Tracheal epithelial cell (primary cell): ENCODE data around the gene NCAPG. TPM values are rescaled to one million over a fixed set of nuclear protein-coding genes. Genes with fewer than 3 reads are reported as not detected.

Experiments
- total RNA-seq: library from RNA; depleted of rRNA; stranded (reverse); fragments of >200 nt; gene quantifications from 2 replicates; pipeline ENCODE4 v1.2.1, GENCODE V29; 2014

NCAPG gene, protein sequence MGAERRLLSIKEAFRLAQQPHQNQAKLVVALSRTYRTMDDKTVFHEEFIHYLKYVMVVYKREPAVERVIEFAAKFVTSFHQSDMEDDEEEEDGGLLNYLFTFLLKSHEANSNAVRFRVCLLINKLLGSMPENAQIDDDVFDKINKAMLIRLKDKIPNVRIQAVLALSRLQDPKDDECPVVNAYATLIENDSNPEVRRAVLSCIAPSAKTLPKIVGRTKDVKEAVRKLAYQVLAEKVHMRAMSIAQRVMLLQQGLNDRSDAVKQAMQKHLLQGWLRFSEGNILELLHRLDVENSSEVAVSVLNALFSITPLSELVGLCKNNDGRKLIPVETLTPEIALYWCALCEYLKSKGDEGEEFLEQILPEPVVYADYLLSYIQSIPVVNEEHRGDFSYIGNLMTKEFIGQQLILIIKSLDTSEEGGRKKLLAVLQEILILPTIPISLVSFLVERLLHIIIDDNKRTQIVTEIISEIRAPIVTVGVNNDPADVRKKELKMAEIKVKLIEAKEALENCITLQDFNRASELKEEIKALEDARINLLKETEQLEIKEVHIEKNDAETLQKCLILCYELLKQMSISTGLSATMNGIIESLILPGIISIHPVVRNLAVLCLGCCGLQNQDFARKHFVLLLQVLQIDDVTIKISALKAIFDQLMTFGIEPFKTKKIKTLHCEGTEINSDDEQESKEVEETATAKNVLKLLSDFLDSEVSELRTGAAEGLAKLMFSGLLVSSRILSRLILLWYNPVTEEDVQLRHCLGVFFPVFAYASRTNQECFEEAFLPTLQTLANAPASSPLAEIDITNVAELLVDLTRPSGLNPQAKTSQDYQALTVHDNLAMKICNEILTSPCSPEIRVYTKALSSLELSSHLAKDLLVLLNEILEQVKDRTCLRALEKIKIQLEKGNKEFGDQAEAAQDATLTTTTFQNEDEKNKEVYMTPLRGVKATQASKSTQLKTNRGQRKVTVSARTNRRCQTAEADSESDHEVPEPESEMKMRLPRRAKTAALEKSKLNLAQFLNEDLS
- total RNA-seq = 0.64 and 3.4 TPM in 2 replicates

GRCh38 chr4:17810260-17811077 is at the start of gene NCAPG, which contains the start of gene DCAF16:
Gene NCAPG (plus strand): TSS chr4:17810979. CDS start chr4:17811078, 99 bp downstream.
Gene DCAF16 (minus strand): TSS chr4:17810757. CDS start chr4:17804141, 6,616 bp downstream.

DNA sequence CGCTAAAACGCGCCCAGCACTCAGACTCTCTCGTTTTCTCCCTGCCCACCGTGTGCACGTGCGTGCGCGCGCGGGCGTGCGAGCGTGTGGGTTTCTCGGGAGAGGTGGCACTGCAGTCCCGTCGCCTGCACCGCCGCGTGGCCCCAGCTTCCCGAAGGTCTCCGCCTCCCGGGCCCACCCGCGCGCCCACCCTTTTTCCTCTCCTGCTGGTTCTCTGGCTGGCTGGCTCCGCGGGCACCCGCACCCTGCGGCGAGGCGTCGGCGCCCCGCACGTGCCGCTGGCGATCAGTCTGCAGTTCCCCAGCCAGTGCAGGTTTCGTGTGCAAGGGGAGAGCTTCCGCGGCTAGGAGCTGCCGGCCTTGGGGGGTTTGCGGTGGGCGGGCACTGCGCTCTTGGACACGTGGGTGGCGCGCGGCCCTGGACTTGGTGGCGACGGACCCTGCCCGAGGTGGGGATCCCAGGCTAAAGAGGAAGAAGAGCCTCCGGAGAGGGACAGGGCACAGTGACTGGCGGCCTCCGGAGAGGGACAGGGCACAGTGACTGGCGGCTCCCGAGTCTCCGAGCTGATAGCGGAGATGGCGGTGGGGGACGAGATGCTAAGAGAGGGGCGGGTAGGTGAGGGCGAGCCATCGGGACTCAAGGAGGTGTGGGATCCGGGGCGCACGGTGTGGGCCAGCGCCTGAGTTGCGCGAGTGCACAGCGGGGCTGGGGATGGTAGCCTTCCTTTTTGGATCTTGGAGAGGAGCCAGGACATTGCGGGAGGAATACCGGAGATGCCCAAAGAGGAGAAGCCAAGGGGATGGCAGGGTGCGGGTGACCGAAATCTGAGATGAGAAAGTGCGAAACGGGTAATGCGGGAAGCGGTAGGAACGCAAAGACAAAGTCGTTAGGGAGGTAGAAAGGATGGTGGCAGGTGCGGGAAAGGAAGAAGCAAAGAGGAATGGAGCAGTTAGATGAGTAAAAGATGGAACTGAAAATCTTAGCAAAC is 29.2 kb upstream of the NCAPG start, which contains the start of gene FAM184B:
Gene FAM184B (minus strand): TSS at position 322 of the 988 bp plus-strand sequence. CDS start 322 bp downstream, outside the sequence.

Other genes starting within 250 kb of the NCAPG start
- gene LAP3, start 233.8 kb upstream of the NCAPG start, total RNA-seq = 82.1 and 98.3 TPM in 2 replicates
- gene MED28, start 196.3 kb upstream of the NCAPG start, total RNA-seq = 5.1 and 5.5 TPM in 2 replicates
- not detected in 2 replicates for gene FAM184B, start 29.4 kb upstream of the NCAPG start, total RNA-seq
- gene DCAF16, start 222 bp upstream of the NCAPG start, total RNA-seq = 19.2 and 21.7 TPM in 2 replicates
- gene LCORL, start 210.8 kb downstream of the NCAPG start, total RNA-seq = 8.5 and 9.4 TPM in 2 replicates